Fibroblast of skin of abdomen (primary cell): ENCODE results near the gene ZNF14.
"Not testable (repeated sequence)": the region's sequence is repeated elsewhere in the genome, so short reads cannot be mapped to it uniquely, and the experiment has no call there.

Source experiments
- DNase-seq: peaks from one replicate; pipeline ENCODE4 v3.0.0-alpha.2; 2013

The ZNF14 gene

GRCh38 chr19:19687090-19687489 is 45.8 kb downstream of the ZNF14 start:
- DNase-seq = no peak

DNA sequence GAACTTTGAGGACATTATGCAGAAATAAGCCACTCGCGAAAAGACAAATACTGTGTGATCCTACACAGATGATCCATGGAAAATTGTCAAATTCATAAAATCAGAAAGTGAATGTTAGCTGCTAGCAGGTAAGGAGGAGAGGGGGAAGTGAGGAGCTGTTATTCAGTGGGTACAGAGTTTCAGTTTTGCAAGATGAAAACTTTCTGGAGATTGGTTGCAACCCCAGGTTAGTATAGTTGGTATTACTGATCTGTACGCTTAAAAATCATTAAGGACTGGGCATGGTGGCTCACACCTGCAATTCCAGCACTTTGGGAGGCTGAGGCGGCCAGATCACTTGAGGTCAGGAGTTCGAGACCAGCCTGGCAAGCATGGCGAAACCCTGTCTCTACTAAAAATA is 46.3 kb downstream of the ZNF14 start:
- DNase-seq = no peak

- DNase-seq = not testable (repeated sequence)
These were observed 46.8 kb downstream of the ZNF14 start for GRCh38 chr19:19686119-19686518.

- no peak for DNase-seq
These were observed 53.5 kb downstream of the ZNF14 start for GRCh38 chr19:19679176-19680073.

GRCh38 chr19:19677579-19677978 is 55.3 kb downstream of the ZNF14 start:
- no peak for DNase-seq

GRCh38 chr19:19674315-19674714 is 58.6 kb downstream of the ZNF14 start:
- DNase-seq = no peak

GRCh38 chr19:19672816-19673215 is 60.1 kb downstream of the ZNF14 start:
- DNase-seq = no peak

DNA sequence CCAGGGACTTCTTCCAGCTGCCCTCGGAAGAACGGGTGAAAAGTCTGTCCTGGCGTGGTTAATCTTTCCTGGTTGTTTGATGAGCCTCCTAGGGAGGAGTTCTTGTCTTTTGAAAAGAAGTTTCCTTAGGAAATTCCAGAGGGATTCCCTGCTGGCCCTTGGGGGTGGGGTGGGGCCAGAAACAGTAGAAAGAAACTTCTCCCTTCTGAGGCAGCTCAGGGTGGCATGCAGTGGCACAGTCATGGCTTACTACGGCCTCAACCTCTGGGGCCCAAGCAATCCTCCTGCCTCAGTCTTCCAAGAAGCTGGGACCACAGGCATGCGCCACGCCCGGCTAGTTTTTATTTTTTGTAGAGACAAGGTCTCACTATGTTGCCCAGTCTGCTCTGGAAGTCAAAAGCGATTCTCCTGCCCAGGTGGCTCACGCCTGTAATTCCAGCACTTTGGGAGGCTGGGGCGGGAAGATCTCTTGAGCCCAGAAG is 62.8 kb downstream of the ZNF14 start:
- no peak for DNase-seq

DNA sequence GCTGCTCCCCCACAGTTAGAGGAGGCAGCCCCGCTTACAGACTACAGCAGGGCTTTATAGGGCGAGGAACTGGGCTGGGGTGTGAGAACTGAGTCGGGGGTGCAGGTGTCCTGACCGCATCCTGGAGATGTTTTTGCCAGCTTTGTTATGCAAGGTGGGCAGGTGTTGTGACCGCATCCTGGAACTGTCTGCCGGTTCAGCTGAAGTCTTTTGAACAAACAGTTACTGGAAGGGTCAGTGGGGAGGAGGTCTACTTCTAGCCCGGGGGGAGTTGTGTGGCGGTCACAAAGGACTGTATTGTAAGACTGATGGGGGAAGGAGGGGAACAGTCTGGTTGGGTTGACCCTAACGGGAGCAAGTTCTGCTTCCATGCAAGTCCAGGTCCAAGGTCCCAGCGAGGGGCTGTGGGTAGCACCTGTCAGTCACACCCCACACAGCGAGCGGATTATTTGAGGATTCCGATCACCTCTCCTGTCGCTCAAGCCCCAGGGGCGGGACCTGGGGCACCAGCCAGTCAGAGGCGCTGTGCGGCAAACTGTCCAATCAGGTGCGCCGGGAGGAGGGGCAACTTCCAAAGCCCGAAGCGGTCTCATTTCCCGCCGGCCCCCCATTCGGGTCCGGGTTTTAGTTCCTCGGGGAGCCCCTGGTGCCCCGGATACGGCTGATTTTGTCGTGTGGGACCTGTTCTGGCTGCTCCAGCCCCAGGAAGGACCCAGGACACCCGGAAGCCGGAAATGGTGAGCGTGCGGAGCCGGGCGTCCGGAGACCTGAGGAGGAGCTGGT is 64.5 kb downstream of the ZNF14 start, which contains the start of gene ZNF101:
Gene ZNF101 (plus strand): TSS at position 610 of the 783 bp plus-strand sequence. CDS start 125 bp downstream, at position 735.
- peak; percentile 89 for DNase-seq

DNA sequence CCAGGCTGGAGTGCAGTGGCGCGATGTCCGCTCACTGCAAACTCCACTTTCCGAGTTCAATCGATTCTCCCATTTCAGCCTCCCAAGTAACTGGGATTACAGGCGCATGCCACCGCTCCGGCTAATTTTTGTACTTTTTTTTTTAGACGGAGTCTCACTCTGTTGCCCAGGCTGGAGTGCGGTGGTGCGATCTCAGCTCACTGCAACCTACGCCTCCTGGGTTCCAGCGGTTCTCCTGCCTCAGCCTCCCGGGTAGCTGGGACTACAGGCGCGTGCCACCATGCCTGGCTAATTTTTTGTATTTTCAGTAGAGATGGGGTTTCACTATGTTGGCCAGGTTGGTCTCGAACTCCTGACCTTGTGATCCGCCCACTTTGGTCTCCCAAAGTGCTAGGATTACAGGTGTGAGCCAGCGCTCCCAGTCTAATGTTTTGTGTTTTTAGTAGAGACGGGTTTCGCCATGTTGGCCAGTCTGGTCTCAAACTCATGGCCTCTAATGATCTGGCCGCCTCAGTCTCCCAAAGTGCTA is 67.4 kb downstream of the ZNF14 start:
- DNase-seq = not testable (repeated sequence)

DNA sequence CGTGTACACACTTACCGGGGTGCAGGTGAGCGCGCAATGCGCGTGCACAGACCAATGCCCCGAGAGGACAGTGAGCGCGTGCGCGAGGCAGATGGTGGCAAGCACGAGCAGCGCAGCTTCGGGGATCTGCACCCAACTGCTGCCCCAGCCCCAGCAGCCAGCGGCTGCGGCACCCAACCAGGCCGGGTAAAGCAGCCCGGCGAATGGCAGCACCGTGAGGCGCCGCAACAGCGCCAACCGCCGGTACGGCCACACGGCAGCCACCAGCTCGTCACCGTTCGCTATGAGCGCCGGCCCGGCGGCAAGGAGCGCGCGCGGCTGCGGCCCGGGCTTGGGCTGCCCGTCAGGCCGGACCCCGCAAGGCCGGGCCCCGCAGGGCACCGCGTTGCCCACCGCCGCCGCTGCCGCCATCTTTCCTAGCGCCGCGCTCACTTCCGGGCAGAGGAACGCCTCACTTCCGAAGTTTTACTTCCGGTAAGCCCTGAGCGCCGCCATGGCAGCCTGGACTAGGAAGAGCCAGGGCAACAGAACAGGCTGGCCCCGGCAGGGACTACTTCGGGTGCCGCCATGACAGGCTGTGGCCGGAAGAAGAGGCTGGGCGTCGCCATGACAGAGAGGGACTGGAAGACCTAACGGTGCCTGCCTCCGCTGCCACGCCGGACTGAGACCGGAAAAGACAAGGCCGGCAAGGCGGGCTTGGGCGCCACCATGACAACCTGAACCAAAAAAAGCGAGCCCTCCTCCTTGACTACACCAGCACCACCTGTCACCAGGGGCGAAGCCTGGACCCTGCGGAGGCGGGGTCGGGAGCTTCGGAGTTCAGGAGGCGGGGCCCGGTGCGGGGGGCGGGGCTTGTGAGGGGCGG is 69.4 kb downstream of the ZNF14 start, which contains the start of gene ATP13A1:
Gene ATP13A1 (minus strand): TSS at position 421 of the 865 bp plus-strand sequence. CDS start 10 bp downstream, at position 411.
- peak; percentile 98 for DNase-seq

GRCh38 chr19:19662871-19663255 is 70.0 kb downstream of the ZNF14 start:
- DNase-seq = no peak

GRCh38 chr19:19662344-19662743 is 70.6 kb downstream of the ZNF14 start:
- DNase-seq = no peak

GRCh38 chr19:19661675-19662251 is 71.1 kb downstream of the ZNF14 start:
- DNase-seq = no peak

DNA sequence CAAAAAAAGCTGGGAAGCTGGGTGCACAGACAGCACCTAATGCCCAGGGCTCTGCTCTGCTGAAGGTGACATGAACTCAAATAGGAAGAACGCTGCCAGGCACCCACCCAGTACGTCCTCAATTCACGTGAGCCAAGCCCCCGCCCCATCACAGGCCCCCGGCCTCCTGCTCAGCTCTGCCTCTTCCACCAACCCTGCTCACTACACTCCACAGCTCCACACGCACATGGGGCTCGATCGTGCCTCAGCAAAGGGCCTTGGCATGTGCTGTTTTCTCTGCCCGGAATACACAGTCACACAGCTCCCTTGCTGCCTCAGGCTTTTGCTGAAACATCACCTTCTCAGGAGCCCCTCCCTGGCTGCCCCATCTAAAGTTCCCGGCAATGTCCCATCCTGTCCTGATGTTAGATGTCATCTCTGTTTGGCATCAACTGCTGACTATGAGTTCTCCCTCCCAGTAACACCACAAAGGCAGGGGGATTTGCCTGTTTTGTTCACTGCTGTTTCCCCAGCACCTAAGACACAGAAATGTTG is 71.7 kb downstream of the ZNF14 start:
- no peak for DNase-seq
